ENCODE results near the gene SEMA3B.
"Not testable (repeated sequence)": the region's sequence is repeated elsewhere in the genome, so short reads cannot be mapped to it uniquely, and the experiment has no call there.

The SEMA3B gene

GRCh38 chr3:50242851-50243542 is 25.9 kb upstream of the SEMA3B start:
- no peak for DNase-seq (ENCODE audit: low spot score)
- TF ChIP-seq CTCF (IDR thresholded peaks at IDR 0.05; ENCODE audit: borderline replicate concordance, control extremely low read depth, extremely low read depth, insufficient read depth, missing control alignments), result no peak
- in situ Hi-C loops (cut with MboI; ENCODE audit: low sequenced_read_pairs, unreplicated experiment), result no loop called here

- no peak for DNase-seq (ENCODE audit: low spot score)
- in situ Hi-C loops (cut with MboI; ENCODE audit: low sequenced_read_pairs, unreplicated experiment), result no loop called here
- no peak for TF ChIP-seq CTCF (IDR thresholded peaks at IDR 0.05; ENCODE audit: borderline replicate concordance, control extremely low read depth, extremely low read depth, insufficient read depth, missing control alignments)
Observed at GRCh38 chr3:50243543-50243895, 25.4 kb upstream of the SEMA3B start.

- DNase-seq (ENCODE audit: low spot score); in situ Hi-C loops (cut with MboI; ENCODE audit: low sequenced_read_pairs, unreplicated experiment): not testable (repeated sequence)
Observed at GRCh38 chr3:50244813-50245212, 24.1 kb upstream of the SEMA3B start.

- no peak for DNase-seq (ENCODE audit: low spot score)
- no peak for TF ChIP-seq CTCF (IDR thresholded peaks at IDR 0.05; ENCODE audit: borderline replicate concordance, control extremely low read depth, extremely low read depth, insufficient read depth, missing control alignments)
- in situ Hi-C loops (cut with MboI; ENCODE audit: low sequenced_read_pairs, unreplicated experiment), result no loop called here
Observed at GRCh38 chr3:50245251-50245745, 23.6 kb upstream of the SEMA3B start.

- TF ChIP-seq CTCF (IDR thresholded peaks at IDR 0.05; ENCODE audit: borderline replicate concordance, control extremely low read depth, extremely low read depth, insufficient read depth, missing control alignments), result peak; percentile 99
- DNase-seq (ENCODE audit: low spot score), result peak; percentile 89
- in situ Hi-C loops (cut with MboI; ENCODE audit: low sequenced_read_pairs, unreplicated experiment), result no loop called here
Observed at GRCh38 chr3:50245831-50246516, 23.0 kb upstream of the SEMA3B start.

GRCh38 chr3:50246517-50246954 is 22.4 kb upstream of the SEMA3B start:
- DNase-seq (ENCODE audit: low spot score), result peak; percentile 86
- in situ Hi-C loops (cut with MboI; ENCODE audit: low sequenced_read_pairs, unreplicated experiment), result no loop called here
- TF ChIP-seq CTCF (IDR thresholded peaks at IDR 0.05; ENCODE audit: borderline replicate concordance, control extremely low read depth, extremely low read depth, insufficient read depth, missing control alignments), result no peak

- in situ Hi-C loops (cut with MboI; ENCODE audit: low sequenced_read_pairs, unreplicated experiment), result no loop called here
- no peak for DNase-seq (ENCODE audit: low spot score)
- TF ChIP-seq CTCF (IDR thresholded peaks at IDR 0.05; ENCODE audit: borderline replicate concordance, control extremely low read depth, extremely low read depth, insufficient read depth, missing control alignments), result no peak
Observed at GRCh38 chr3:50248387-50248786, 20.6 kb upstream of the SEMA3B start.
